CD1c-positive myeloid dendritic cell (primary cell): ENCODE results near the gene TMEM163.

ENCODE experiments used
- DNase-seq: peaks from one replicate; pipeline ENCODE4 v3.0.0-alpha.2; 2016; ENCODE audit errors: extremely low spot score

TMEM163 gene

DNA sequence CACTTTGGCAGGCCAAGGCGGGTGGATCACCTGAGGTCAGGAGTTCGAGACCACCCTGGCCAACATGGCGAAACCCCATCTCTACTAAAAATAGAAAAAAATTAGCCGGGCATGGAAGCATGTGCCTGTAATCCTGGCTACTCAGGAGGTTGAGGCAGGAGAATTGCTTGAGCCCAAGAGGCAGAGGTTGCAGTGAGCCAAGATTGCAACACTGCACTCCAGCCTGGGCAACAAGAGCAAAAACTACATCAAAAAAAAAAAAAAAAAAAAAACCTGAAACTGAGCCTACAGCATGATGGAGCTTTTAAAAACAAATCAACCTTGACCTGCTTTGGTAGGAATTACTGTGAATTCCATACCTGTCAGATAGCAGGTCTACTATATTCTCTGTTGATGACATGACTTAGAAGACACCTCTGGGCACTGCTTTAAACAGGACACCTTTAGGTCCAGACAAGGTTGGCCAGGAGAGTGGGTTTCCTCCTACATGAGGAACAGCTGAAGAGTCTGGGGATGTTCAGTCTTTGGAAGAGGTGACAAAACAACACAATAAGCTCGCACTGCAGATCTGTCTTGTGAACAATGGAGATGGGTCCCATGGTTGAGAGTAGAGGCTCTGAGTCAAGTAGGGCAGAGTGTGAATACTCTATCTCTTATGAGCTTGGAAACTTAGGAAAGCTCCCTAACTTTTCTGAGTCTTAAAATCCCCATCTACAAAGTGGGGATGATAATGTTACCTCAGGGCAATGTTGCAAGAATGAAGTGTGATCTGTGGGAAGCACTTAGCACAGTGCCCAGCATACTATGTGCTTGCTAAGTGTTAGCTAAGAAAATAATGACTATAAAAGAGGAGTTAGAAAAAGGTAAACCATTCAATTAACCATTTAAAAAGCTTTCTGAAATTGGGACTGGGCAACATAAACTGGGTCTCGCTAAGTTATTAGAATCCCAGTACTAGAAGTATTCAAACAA is 25.2 kb downstream of the TMEM163 start:
- DNase-seq, result no peak

DNA sequence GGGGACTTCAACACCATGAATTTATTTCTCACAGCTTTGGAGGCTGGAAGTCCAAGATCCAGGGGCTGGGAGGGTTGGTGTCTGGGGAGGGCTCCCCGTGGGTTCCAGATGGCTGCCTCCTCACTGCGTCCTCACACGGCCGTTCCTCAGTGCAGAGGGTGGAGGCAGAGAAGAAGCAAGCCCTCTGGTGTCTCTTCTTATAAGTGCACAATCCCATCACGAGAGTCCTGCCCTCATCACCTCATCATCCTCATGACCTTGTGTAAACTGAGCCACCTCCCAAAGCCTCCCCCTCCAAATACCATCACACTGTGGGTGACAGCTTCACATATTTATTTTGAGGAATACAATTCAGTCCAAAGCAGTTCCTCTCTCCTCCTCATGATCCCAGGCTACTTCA is 26.3 kb downstream of the TMEM163 start:
- no peak for DNase-seq

DNA sequence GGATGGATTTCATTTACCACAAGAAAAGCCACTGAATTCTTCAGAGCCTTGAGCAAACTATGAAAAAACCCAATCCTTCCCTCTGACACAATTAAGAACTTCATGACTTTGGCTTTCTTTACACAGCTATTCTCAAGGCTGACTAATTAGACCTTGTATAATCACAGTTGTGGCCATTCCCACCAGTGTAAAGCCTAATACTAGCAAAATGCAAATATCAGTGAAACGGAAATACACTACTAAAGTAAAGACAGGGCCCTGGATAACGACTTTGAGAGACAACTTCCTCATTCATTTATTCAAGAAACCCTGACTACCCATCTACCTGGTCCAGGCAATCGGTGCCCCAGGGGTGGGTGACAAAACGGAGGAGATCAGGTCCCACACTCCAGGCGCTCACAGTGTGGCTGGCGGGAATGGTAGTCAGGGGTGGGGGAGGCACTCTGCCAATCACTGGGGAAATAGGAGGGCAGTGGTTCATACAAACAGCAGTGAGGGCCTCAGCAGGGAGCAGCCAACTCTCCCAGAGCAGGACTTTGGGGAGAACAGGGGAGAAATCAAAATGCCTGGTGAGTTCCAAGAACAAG is 28.1 kb downstream of the TMEM163 start:
- no peak for DNase-seq

DNA sequence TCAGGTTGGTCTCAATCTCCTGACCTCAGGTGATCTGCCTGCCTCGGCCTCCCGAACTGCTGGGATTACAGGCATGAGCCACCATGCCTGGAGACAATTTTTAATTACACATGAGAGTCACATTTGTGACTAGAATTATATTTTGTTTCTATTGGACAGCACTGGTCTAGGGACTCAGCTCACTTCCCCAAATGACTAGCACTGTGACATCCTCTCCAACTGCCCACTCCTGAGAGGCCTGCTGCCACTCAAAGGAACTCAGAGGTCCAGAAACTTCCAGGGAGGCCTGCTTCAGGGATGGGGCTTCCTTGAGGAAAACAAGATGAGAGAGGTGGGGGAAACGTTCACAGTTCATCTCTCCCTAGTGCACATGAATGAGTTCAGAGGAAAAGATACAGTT is 29.5 kb downstream of the TMEM163 start:
- peak; percentile 34 for DNase-seq

DNA sequence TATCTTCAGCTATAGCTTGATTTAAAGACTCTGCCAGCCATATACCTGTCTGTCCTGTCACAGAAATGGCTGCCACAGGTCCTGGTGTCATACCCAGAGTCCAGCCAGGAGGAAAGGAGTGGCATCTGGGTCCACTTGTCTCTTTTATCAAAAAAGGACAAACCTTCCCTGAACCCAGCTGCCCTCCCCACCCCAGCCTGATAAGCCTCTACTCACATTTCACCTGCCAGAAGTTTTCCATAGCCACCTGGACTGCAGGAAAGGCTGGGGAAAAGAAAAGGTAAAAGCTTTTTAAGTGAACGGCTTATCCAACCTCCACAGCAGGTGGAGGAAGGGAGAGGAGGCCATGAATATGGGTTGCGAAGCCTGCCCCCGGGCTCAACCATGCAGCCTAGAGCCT is 32.8 kb downstream of the TMEM163 start:
- DNase-seq, result no peak

DNA sequence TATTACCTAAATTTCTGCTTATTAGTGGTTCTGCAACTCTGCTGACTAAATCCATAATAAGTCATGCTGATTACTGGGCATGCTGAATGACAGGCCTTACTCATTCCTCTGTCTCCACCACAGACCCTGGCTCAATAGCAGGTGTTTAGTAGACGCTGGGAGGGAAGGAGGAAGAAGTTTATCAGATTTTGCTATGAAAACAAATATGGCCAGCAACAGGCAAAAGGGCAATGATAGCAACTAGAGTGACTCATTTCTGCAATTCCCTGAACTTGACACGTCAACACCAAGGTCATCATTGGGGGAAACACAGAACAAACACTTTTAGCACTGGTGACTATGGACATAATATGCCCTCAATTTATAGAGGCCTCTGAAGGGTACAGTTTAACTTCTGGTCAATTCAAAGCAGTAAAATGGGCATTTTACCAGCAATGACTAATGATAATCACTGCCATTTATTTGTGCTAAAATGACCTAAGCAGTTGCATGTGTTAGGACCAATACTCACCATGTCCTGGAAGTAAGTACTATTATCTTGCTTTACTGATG is 35.2 kb downstream of the TMEM163 start:
- peak; percentile 47 for DNase-seq

DNA sequence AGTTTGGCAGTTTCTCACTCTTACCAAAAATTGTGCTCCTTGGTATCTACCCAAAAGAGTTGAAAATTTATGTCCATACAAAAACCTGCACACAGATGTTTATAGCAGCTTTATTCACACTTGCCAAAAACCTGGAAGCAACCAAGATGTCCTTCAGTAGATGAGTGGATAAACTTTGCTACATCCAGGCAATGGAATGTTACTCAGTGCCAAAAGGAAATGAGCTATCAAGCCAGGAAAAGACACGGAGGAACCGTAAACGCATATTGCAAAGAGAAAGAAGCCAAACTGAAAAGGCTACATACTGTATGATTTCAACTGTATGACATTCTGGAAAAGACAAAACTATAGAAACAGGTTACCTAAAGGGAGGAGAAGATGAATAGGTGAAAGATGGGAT is 36.1 kb downstream of the TMEM163 start:
- no peak for DNase-seq

DNA sequence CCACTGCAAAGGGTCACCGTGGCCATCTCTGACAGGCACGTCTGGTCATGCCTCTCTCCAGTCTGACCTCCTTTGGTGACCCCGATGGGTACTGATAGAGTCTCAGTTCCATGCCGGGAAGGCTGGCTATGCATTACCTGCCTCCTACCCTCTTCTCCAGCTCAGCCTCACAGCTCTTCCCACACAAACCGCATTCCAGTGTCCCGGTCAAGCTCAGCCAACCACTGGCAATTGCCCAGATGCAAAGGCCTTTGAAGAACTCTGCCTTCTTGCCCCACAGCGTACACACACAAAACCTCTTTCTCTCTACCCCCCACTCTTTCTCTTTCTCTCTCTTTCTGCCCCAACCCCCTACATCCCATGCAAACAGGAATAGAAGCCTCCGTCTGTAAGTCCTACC is 37.6 kb downstream of the TMEM163 start:
- DNase-seq, result no peak

DNA sequence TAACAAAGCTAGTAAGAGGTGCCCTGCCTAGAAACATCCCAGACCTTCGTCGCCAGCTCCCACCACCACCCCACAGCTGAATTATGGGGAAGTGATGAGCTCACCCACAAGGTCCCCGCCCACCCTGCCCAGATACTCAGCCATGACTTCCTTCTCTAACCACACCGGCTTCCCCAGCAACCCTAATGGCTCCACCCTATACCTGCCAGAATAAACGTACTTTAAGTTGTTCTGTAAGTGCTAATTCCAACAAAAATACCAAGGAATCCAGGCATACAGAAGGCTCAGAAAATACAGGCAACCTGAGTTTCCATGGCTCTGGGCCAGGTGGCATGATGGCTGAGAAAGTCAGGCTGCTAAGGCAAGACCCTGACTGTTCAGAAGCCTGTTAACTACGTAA is 39.1 kb downstream of the TMEM163 start:
- peak; percentile 32 for DNase-seq

DNA sequence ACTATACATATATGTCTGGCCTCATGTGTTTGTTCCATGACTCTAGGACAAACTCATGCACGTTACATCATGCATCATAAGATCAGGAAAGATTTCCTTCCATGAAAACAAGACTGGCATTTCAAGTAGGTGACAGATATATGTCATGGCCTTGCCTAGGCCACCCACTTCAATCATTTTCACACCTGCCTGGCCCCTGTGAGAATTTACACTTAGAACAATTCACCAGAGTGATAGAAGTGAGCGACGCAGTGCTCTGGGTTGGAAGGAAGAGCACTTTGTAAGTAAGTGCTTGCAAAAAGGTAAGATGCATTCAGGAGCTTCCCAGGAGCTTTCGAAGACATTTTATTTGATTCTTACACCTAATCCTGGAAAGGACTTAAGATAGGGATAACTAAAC is 39.5 kb downstream of the TMEM163 start:
- no peak for DNase-seq

DNA sequence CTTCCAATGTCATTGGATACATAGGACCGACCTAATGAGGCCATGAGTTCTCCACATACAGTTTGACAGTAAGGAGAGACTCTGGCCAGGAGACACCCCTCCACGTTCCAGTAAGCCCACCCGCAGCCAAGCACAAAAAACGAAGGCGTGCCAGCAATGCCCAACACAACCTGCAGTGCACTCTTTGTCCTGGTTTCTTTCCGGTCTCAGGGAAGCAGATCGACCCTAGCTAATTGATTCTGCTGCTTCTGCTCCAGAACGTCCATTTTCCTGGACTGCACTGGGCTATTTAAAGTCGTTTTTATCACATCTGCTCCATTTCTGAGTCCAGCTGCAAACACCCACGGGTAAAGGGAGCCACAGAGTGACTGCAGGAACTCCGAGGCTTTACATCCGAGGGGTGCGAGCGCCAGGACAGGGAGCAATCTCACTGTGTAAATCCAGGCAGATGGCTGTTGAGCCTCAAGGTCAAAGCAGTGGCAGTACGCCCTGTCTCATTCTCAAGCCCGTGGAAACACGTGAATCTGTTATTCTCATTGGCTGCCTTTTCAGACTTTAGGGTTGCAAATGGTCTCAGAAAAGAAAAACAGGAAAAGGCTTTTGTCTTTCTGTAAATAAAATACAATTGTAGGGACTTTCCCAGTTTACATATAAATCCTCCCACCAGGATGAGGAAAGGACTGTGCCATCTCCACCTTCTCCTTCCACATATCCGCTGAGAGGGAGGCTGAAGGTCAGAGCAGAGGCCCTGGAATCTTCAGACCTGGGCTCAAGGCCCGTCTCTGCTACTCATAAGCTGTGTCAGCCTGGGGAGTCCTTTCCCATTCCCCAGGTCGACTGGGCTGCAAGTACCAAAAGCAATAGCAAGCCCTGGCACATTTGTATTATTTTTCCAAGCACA is 40.7 kb downstream of the TMEM163 start:
- no peak for DNase-seq

DNA sequence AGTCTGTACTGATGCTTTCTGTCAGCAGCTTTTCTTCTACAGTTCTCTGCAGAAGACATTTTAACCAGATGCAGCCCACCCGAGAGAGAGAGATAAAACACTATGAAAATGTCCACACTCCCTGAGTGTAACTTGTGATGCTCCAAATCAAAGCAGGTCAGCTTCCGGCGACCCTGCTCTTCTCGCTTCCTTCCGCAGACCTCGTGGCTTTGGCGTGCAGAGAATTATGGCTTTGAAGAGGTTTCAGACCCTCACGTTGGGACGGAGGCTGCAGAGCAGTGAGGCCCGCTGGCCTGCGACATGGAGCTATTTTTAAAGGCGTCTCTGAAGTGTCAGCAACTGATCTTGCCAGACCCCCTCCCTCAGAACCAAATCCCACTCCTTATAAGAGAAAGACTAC is 41.8 kb downstream of the TMEM163 start:
- DNase-seq, result no peak

DNA sequence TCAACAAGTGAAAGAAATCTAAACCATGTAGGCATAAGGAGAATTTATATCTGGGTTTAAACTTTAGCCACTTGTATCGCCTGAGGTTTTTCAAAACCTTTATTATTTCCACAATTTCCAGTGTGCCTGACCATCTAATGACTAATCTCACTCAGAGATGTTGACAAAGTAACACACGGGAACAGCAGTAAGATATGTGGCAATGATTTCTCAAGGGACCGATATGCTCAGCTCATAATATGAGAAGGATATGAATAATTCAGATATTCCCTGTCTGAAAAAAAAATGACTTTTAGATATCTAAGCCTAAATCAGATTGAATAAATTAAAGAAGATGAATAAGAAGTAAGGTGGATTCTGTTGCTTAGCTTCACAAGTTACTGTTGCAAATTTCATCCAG is 43.5 kb downstream of the TMEM163 start:
- no peak for DNase-seq

DNA sequence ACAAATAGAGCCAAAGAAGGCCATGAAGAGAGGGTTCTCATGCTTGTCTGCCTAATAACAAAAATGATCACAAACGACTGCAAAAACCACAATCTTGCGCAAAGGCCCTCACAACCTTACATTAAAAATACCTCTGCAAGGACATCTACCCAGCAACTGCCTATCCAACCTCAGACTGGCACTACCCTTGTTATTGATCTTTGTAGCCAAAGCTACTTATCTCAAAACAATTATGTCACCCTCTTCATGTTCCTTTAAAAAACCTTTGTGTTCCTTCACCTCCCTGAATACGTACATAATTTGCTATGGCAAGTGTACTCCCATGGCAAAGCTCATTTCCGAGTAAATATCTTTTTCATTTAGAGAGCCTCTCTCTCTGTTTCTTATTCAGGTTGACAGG is 44.1 kb downstream of the TMEM163 start:
- DNase-seq, result no peak

DNA sequence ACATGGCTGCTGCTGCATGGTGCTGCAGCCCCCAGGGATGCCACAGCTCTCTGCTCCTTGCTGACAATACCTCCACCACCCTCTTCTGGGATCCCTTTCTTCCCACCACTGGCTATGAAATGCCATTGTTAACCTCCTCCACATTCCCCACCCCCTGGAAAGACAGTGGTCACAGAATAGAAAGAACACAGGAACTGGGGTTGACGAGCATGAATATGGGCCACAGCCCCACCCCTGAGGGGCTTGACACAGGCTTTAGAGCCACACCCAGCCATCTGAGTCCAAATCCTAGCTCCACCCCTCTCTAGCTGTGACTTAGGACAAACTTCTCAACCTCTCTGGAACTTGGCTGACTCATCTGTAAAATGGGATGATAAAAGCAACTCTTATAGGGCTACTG is 47.3 kb downstream of the TMEM163 start:
- no peak for DNase-seq

DNA sequence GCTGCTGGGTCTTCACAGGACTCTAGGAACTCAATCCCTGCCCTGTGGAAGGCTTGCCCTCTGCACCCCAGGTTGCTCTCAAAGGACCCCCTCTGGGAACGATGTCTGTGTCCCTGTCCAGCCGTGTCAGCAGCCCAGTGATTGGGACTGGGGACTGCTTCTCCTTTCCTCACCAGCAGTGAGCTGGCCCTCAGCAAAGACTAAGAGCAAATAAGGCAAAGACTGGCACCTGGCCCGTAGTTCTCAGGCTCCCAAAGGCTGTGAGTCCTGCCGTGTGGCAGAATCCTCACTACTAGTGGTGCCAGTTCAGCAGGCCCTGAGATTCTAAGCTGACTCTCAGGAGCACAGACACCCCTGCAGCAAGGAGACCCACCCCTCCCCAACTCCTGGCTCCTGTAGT is 47.8 kb downstream of the TMEM163 start:
- no peak for DNase-seq

DNA sequence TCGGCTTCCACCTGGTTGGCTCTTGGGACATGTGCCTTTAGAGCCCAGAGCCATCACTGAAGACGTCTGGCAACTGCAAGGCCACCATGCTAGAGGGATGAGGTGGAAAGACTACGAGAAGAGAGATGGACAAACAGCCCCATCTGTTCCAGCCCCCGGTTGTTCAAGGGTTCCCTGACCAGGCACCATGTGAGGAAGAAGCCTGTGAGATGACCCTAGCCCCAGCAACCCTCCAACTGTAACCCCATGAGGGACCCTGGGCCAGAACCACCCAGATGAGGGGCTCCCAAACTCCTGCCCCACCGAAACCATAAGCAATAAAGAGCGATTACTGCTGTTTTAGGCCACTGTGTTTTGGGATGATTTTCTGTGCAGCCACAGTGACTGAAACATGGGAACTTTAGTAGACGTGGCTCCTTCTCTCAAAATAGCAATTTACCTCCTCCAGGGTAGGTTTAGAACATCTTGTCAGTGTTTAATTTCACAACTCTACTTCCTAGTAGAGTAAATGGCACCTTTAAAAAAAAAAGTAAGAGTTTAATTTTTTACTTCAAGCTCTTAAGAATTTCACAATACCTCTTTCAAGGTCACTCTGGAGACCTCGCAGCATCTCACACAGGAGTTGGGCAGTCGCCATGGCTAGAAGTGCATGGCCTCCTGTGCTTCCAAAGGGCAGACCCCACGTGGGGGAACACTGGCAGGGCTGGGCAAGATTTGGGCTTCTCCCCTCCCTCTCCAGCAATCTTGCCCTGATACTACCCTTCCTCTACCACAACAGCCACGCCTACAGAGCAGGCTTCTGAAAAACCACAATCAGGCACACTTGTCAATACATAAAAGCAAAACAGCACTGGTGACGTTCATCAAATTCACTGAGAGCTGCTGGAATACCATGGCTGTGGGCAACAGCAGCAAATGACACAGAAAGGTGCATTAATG is 48.8 kb downstream of the TMEM163 start:
- DNase-seq, result peak; percentile 33

DNA sequence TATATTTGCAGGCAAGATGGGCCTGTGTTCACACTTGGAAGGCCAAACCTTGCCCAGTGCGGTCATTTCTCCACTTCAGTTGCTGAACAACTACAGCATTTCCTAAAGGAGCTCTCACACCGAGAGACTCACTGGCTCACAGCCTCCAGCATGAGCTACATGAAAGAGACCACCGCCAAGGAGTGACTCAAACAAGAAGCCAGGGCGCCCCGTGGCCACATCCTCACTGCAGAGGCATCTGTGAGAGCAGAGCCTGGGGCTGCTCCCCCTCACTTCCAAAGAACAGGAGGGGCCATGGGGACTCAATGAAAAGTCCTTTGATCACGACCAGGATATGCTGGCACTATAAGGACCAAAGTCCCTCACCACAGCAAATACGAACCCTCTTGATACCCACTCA is 50.0 kb downstream of the TMEM163 start:
- peak; percentile 50 for DNase-seq

DNA sequence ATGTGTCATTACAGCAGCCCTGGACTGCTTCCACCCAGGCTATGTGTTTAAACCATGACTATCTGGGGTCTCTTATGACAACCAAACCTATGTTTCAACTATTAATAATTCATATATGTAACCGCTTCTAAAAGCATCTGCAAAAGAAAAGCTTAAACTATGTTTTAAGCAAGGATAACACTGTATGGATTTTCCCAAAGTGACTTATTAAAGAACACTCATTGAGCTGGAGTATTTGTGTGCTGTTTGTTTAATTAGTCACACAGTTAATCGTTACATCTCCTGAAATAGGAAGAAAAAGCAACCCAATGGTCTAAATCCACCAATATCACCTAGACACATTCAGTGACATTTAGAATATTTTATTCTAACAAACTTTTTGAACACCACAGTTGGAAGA is 51.3 kb downstream of the TMEM163 start:
- DNase-seq, result no peak

DNA sequence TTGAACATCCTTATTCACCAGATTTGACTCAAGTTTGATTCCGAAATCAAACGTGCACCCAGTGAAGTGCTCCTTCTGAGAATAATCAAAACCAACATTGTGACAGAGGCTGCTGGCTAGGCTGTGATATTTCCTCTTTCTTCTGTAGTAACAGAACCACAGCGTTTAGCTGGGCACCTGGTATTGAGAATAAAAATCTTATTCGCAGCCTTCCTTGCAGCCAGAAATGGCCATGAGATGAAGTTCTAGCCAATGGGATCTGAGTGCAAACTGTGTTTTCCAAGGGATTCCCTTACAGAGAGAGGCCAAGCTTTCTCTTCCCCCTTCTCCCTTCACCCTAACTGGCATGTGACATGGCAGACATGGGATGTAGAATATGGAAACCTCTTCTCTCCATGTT is 51.7 kb downstream of the TMEM163 start:
- DNase-seq, result no peak
